IPS-NIHi7 (cell line): ENCODE results near the gene ALG2.

Experiments used
- DNase-seq: peaks from one replicate; pipeline ENCODE4 v3.0.0; 2012; ENCODE audit warnings: mixed read lengths; ENCODE audit errors: extremely low spot score

The ALG2 gene

GRCh38 chr9:99192786-99193465, 28.8 kb downstream of the ALG2 start:
- DNase-seq, result peak; percentile 34

GRCh38 chr9:99190597-99191283, 31.0 kb downstream of the ALG2 start:
- no peak for DNase-seq

GRCh38 chr9:99189887-99190596, 31.7 kb downstream of the ALG2 start:
- DNase-seq, result no peak

GRCh38 chr9:99189186-99189585, 32.6 kb downstream of the ALG2 start:
- no peak for DNase-seq

GRCh38 chr9:99187311-99187710, 34.4 kb downstream of the ALG2 start:
- no peak for DNase-seq

GRCh38 chr9:99185934-99186333, 35.8 kb downstream of the ALG2 start:
- DNase-seq, result no peak

- DNase-seq, result no peak
These were observed 36.5 kb downstream of the ALG2 start for GRCh38 chr9:99185348-99185632.

- peak; percentile 90 for DNase-seq
These were observed 37.0 kb downstream of the ALG2 start for GRCh38 chr9:99184475-99185347.

- DNase-seq, result no peak
These were observed 37.6 kb downstream of the ALG2 start for GRCh38 chr9:99184110-99184474.

GRCh38 chr9:99183616-99184015, 38.1 kb downstream of the ALG2 start:
- DNase-seq, result no peak

GRCh38 chr9:99182356-99182755, 39.4 kb downstream of the ALG2 start:
- no peak for DNase-seq

GRCh38 chr9:99181621-99182020, 40.1 kb downstream of the ALG2 start:
- no peak for DNase-seq

- DNase-seq, result no peak
These were observed 40.5 kb downstream of the ALG2 start for GRCh38 chr9:99181206-99181605.

- no peak for DNase-seq
These were observed 41.1 kb downstream of the ALG2 start for GRCh38 chr9:99180662-99181061.

GRCh38 chr9:99180199-99180598, 41.5 kb downstream of the ALG2 start:
- DNase-seq, result no peak

- no peak for DNase-seq
These were observed 42.5 kb downstream of the ALG2 start for GRCh38 chr9:99178912-99179872.

- no peak for DNase-seq
These were observed 44.0 kb downstream of the ALG2 start for GRCh38 chr9:99177576-99178366.

- no peak for DNase-seq
These were observed 45.2 kb downstream of the ALG2 start for GRCh38 chr9:99176527-99177013.

GRCh38 chr9:99173570-99174504, 47.9 kb downstream of the ALG2 start:
- no peak for DNase-seq
